H1 (cell line): ENCODE measurements around the gene PRKAG1. TPM values are rescaled to one million over a fixed set of nuclear protein-coding genes. Genes with fewer than 3 reads are reported as not detected.

Experiments used
- TEAD4 ChIP-seq: IDR thresholded peaks from 2 replicates; pipeline ENCODE4 v1.6.1; 2012; ENCODE audit warnings: low read depth, low read length, inconsistent platforms, mixed read lengths
- polyA plus RNA-seq, 7 experiments: library from polyadenylated mRNA; depleted of rRNA in 3 of 7; stranded (reverse) in 5 of 7; unstranded in 2 of 7; fragments of >200 nt in 5 of 7; fragments of 200-250 nt in 2 of 7; gene quantifications; 1 replicate in 5 of 7; 2 replicates in 1 of 7; 4 replicates in 1 of 7; pipeline versions ENCODE4 v1.2.1 to v1.2.3, GENCODE V29; 2011 to 2013; ENCODE audit warnings: missing spikeins in 2 of 7, mixed read lengths in 2 of 7
- total RNA-seq: library from RNA; stranded (reverse); fragmentation: NEBNext Ultra II Directional; extraction: Animal tissue kit (Norgen Biotek cat#: 25700); gene quantifications from 2 replicates; pipeline ENCODE4 v1.2.1, GENCODE V29; 2021
- TF ChIP-seq, protein P1 (sequence below): IDR thresholded peaks from 2 replicates; pipeline ENCODE4 v1.6.1; 2011; ENCODE audit warnings: low read length, improper control_type of control experiment

The PRKAG1 gene
- total and polyA plus RNA-seq, 2 of the 8 experiments (the other 6 are each of a cell fraction or from before 2014, with no cell fraction given), result 38.6 to 57.5 TPM

DNA sequence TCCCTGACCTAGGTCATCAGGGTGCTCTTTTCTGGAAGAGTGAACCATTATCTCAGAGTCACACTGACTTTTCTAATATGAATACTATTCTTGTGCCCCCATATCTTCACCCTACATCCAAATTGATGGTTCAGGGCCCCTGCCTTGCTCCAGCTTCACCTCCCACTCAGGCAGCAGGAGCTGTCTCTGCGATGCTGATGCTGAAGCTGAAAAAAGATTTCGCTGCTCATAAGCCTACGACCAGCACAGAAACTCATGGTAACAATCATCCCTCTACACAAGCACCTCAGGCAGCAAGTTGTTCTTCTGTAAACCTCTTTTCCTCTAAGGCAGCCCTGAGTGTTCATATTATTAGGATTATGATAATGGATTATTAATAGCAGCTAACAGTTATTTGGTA, 64.5 kb downstream of the PRKAG1 start (continued):
- TF ChIP-seq TEAD4, result no peak
- TF ChIP-seq, protein P1, sequence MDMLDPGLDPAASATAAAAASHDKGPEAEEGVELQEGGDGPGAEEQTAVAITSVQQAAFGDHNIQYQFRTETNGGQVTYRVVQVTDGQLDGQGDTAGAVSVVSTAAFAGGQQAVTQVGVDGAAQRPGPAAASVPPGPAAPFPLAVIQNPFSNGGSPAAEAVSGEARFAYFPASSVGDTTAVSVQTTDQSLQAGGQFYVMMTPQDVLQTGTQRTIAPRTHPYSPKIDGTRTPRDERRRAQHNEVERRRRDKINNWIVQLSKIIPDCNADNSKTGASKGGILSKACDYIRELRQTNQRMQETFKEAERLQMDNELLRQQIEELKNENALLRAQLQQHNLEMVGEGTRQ, result no peak
